HUES48 (cell line): ENCODE data around the gene NRP2.

ENCODE experiments used
- H3K27ac ChIP-seq: one replicate; pipeline ENCODE4 v1.7.0; 2013; ENCODE audit warnings: low read depth, low read length, inconsistent platforms
- H3K27me3 ChIP-seq: 2 replicates; pipeline ENCODE4 v1.6.1; 2013; ENCODE audit warnings: mild to moderate bottlenecking, low read length; ENCODE audit not compliant: control insufficient read depth, insufficient read depth
- H3K36me3 ChIP-seq: 2 replicates; pipeline ENCODE4 v1.6.1; 2013; ENCODE audit warnings: low read length; ENCODE audit not compliant: control insufficient read depth, insufficient read depth
- H3K4me1 ChIP-seq: 2 replicates; pipeline ENCODE4 v1.6.1; 2013; ENCODE audit warnings: mild to moderate bottlenecking, low read length; ENCODE audit not compliant: control insufficient read depth, insufficient read depth
- H3K4me3 ChIP-seq: 2 replicates; pipeline ENCODE4 v1.5.1; 2013; ENCODE audit warnings: mild to moderate bottlenecking, low read depth, low read length
- H3K9ac ChIP-seq: 2 replicates; pipeline ENCODE4 v1.6.1; 2013; ENCODE audit warnings: mild to moderate bottlenecking, low read depth, low read length, moderate library complexity
- H3K9me3 ChIP-seq: 2 replicates; pipeline ENCODE4 v1.6.1; 2013; ENCODE audit warnings: low read length; ENCODE audit not compliant: control insufficient read depth, insufficient read depth

Gene NRP2

GRCh38 chr2:205659922-205660321 lies 22.4 kb upstream of the NRP2 start:
- Histone ChIP-seq H3K27me3 (no peaks in the 10 kb centered on the region), H3K4me3 (no peak overlapping the region), H3K9me3 (no peaks in the 10 kb centered on the region), H3K36me3 (no peaks in the 10 kb centered on the region), H3K27ac (no peak overlapping the region), H3K4me1 (peaks cover 10% of the 10 kb centered on the region; the same call in 1 of the 2 replicates), H3K9ac (no peak overlapping the region)

GRCh38 chr2:205660521-205661124 lies 21.7 kb upstream of the NRP2 start:
- Histone ChIP-seq H3K9me3 (no peaks in the 10 kb centered on the region), H3K36me3 (no peaks in the 10 kb centered on the region), H3K4me3 (no peak overlapping the region), H3K4me1 (peaks cover 10% of the 10 kb centered on the region; the same call in 1 of the 2 replicates), H3K27me3 (no peaks in the 10 kb centered on the region), H3K27ac (no peak overlapping the region), H3K9ac (no peak overlapping the region)

GRCh38 chr2:205661281-205661680 lies 21.0 kb upstream of the NRP2 start:
- Histone ChIP-seq H3K9ac (no peak overlapping the region), H3K9me3 (no peaks in the 10 kb centered on the region), H3K27me3 (no peaks in the 10 kb centered on the region), H3K4me1 (peaks cover 9% of the 10 kb centered on the region; the same call in 1 of the 2 replicates), H3K27ac (no peak overlapping the region), H3K36me3 (no peaks in the 10 kb centered on the region), H3K4me3 (no peak overlapping the region)

- Histone ChIP-seq H3K9ac (no peak overlapping the region), H3K4me3 (no peak overlapping the region), H3K36me3 (no peaks in the 10 kb centered on the region), H3K27me3 (no peaks in the 10 kb centered on the region), H3K4me1 (0 out of 2 replicates have a peak, but pooled peaks cover 3% of the 10 kb centered on the region), H3K27ac (no peak overlapping the region), H3K9me3 (no peaks in the 10 kb centered on the region)
These were observed 19.9 kb upstream of the NRP2 start for GRCh38 chr2:205662206-205662965.

- Histone ChIP-seq H3K9me3 (no peaks in the 10 kb centered on the region), H3K27me3 (no peaks in the 10 kb centered on the region), H3K4me1 (peaks cover 8% of the 10 kb centered on the region), H3K9ac (no peak overlapping the region), H3K4me3 (no peak overlapping the region), H3K27ac (no peak overlapping the region), H3K36me3 (no peaks in the 10 kb centered on the region)
These were observed 16.5 kb upstream of the NRP2 start for GRCh38 chr2:205665791-205666190.

GRCh38 chr2:205670292-205670691 lies 12.0 kb upstream of the NRP2 start:
- H3K4me3 ChIP-seq = no peak overlapping the region
- H3K36me3 ChIP-seq = no peaks in the 10 kb centered on the region
- peaks cover 20% of the 10 kb centered on the region for H3K4me1 ChIP-seq
- H3K9ac ChIP-seq = no peak overlapping the region
- H3K9me3 ChIP-seq = no peaks in the 10 kb centered on the region
- H3K27me3 ChIP-seq = no peaks in the 10 kb centered on the region
- no peak overlapping the region for H3K27ac ChIP-seq

- Histone ChIP-seq H3K4me3 (no peak overlapping the region), H3K4me1 (peaks cover 26% of the 10 kb centered on the region), H3K27ac (no peak overlapping the region), H3K9ac (no peak overlapping the region), H3K36me3 (no peaks in the 10 kb centered on the region), H3K9me3 (no peaks in the 10 kb centered on the region), H3K27me3 (no peaks in the 10 kb centered on the region)
These were observed 9.0 kb upstream of the NRP2 start for GRCh38 chr2:205673312-205673711.

GRCh38 chr2:205675861-205676516 lies 6.3 kb upstream of the NRP2 start:
- Histone ChIP-seq H3K36me3 (no peaks in the 10 kb centered on the region), H3K4me1 (peaks cover 32% of the 10 kb centered on the region), H3K27me3 (0 out of 2 replicates have a peak, but pooled peaks cover under 1% of the 10 kb centered on the region), H3K27ac (no peak overlapping the region), H3K4me3 (no peak overlapping the region; the same call in 1 of the 2 replicates), H3K9me3 (no peaks in the 10 kb centered on the region), H3K9ac (no peak overlapping the region)

- Histone ChIP-seq H3K4me1 (peaks cover 36% of the 10 kb centered on the region), H3K9me3 (no peaks in the 10 kb centered on the region), H3K4me3 (no peak overlapping the region), H3K9ac (no peak overlapping the region), H3K27ac (no peak overlapping the region), H3K27me3 (peaks cover 24% of the 10 kb centered on the region), H3K36me3 (no peaks in the 10 kb centered on the region)
These were observed 3.7 kb upstream of the NRP2 start for GRCh38 chr2:205678541-205679142.

- Histone ChIP-seq H3K36me3 (no peaks in the 10 kb centered on the region), H3K4me1 (peaks cover 45% of the 10 kb centered on the region), H3K9me3 (no peaks in the 10 kb centered on the region), H3K9ac (no peak overlapping the region), H3K27me3 (peaks cover 33% of the 10 kb centered on the region), H3K4me3 (no peak overlapping the region), H3K27ac (peak overlapping the region; percentile 57)
These were observed 2.8 kb upstream of the NRP2 start for GRCh38 chr2:205679410-205680009.
